Gastroesophageal sphincter (tissue), 4 donors: ENCODE results near the gene MYCBP2. TPM values are rescaled to one million over a fixed set of nuclear protein-coding genes. Genes with fewer than 3 reads are reported as not detected.

Experiments used
- ATAC-seq: fragments of 150-250 bp; one replicate; pipeline ENCODE4 v1.9.1; 2016; ENCODE audit warnings: mild to moderate bottlenecking, moderate library complexity
- H3K27ac ChIP-seq, 4 donors: fragments of 200-600 bp; sonication (generic) in 3 of 4; 1 replicate in 3 of 4; 2 replicates in 1 of 4; pipeline ENCODE4 v1.5.1; 2016 to 2019
- H3K27me3 ChIP-seq: fragments of 200-600 bp; sonication (generic); one replicate; pipeline ENCODE4 v1.5.1; 2019
- H3K36me3 ChIP-seq, 2 donors: fragments of 200-600 bp; sonication (generic); one replicate each; pipeline ENCODE4 v1.5.1; 2019; ENCODE audit warnings: control low read depth in 1 of 2
- H3K4me1 ChIP-seq, 3 donors: fragments of 200-600 bp; sonication (generic); 1 replicate in 2 of 3; 2 replicates in 1 of 3; pipeline ENCODE4 v1.5.1; 2016 to 2019; ENCODE audit warnings: control low read depth in 2 of 3
- H3K4me3 ChIP-seq, 2 donors: fragments of 200-600 bp; sonication (generic); one replicate each; pipeline ENCODE4 v1.5.1; 2019; ENCODE audit warnings: mild to moderate bottlenecking in 1 of 2, moderate library complexity in 1 of 2
- H3K9me3 ChIP-seq, 3 donors: fragments of 200-600 bp; sonication (generic); one replicate each; pipeline ENCODE4 v1.5.1; 2017 to 2019; ENCODE audit warnings: control low read depth in 2 of 3
- CTCF ChIP-seq, 4 experiments: fragments of 200-600 bp in 2 of 4; fragments of 450-650 bp in 2 of 4; sonication (generic) in 1 of 4; IDR thresholded peaks; one replicate each; pipeline ENCODE4 v1.5.1; 2017 to 2019; ENCODE audit warnings: antibody characterized with exemption in 4 of 4, mild to moderate bottlenecking in 2 of 4, moderate library complexity in 2 of 4
- EP300 ChIP-seq: sonication (generic); formaldehyde crosslinking; IDR thresholded peaks from one replicate; pipeline ENCODE4 v1.6.1; 2017; ENCODE audit warnings: antibody characterized with exemption, mild to moderate bottlenecking
- POLR2A ChIP-seq, 2 donors: fragments of 450-650 bp; IDR thresholded peaks; one replicate each; pipeline ENCODE4 v1.6.1; 2017; ENCODE audit warnings: antibody characterized with exemption in 2 of 2, mild to moderate bottlenecking in 2 of 2, moderate library complexity in 1 of 2
- POLR2AphosphoS5 ChIP-seq: sonication (generic); formaldehyde crosslinking; IDR thresholded peaks from one replicate; pipeline ENCODE4 v1.6.1; 2017; ENCODE audit warnings: antibody characterized with exemption
- WGBS, 2 donors: methylation state at CpG; one replicate each; pipeline ENCODE4 v1.1.5; 2018; ENCODE audit warnings: low coverage in 1 of 2; 5-methylcytosine and 5-hydroxymethylcytosine counted together
- total RNA-seq, 4 donors: library from RNA; depleted of rRNA; stranded (reverse); fragments of >200 nt; gene quantifications; one replicate each; pipeline ENCODE4 v1.1.0, GENCODE V29; 2016

Gene MYCBP2
- total RNA-seq, 4 donors from 2014 or later, result 116 to 148 (median 119) TPM

DNA sequence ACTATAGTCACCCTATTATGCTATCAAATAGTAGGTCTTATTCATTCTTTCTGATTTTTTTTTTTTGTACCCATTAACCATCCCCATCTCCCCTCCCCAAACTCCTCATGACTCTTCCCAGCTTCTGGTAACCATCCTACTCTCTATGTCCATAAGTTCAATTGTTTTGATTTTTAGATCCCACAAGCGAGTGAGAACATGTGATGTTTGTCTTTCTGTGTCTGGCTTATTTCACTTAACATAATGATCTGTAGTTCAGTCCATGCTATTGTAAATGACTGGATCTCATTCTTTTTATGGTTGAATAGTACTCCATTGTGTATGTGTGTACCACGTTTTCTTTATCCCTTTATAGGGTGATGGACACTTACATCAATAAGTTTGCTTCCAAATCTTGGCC, 4.5 kb upstream of the MYCBP2 start:
- Histone ChIP-seq H3K4me3 (no peak overlapping the region), H3K36me3 (no peaks in the 10 kb centered on the region), H3K27ac (no peak overlapping the region), H3K9me3 (no peaks in the 10 kb centered on the region), H3K4me1 (peaks cover 0 to 27% (median 0%) of the 10 kb centered on the region in 3 donors), H3K27me3 (no peaks in the 10 kb centered on the region)
- no peak for TF ChIP-seq POLR2AphosphoS5
- WGBS, 2 donors, result 80% methylated on average over 2 of the region's 2 CpGs
- ATAC-seq, result no peak

DNA sequence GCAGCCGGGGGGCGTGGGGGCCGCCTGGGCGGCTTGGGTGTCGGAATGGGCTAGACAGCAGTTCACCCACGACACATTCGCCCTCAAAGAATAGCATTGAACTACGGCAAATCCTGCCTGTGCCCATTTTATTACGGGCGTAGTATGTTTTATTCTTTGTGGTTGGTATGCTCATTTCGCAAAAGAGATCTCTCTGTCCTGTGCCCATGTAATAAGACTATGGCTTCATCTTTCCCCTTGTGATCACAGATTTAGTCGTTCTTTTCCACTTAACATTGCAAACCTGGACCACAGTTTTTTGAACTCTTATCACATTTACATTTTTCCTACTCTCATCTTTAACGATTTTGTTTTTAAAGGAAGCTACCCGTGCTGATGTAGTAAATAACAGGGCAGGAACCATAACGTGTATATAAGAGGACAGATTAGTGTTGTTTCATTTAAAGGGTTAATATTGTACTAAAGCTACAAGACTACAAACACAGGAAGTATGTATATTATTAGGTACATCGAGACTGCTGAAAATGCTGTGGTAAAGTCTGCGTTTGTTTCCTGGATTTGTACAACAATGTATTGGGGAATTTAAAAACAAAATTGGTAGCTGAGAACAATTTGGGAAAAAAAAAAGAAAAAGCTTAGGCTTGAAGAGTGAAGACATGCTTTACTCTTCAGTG, 3.2 kb upstream of the MYCBP2 start:
- no peak for ATAC-seq
- Histone ChIP-seq H3K27ac (peak overlapping the region; percentile 39 to 88 (median 85)), H3K27me3 (no peaks in the 10 kb centered on the region), H3K36me3 (no peaks in the 10 kb centered on the region), H3K4me3 (peak overlapping the region; percentile 54 to 84), H3K9me3 (no peaks in the 10 kb centered on the region), H3K4me1 (peaks cover 0 to 31% (median 0%) of the 10 kb centered on the region in 3 donors)
- TF ChIP-seq POLR2AphosphoS5 (no peak), POLR2A (IDR thresholded peaks at IDR 0.05) (no peak), EP300 (no peak), CTCF (IDR thresholded peaks at IDR 0.05) (no peak)
- WGBS, 2 donors, result 3 to 8% methylated on average over 10 to 12 of the region's 17 CpGs

- H3K27ac ChIP-seq, result peak overlapping the region; percentile 39 to 88 (median 85)
- no peaks in the 10 kb centered on the region for H3K36me3 ChIP-seq
- 1% methylated on average over 28 of the region's 46 CpGs; no CpG with 5 or more reads in 1 of the 2 donors for WGBS, 2 donors
- peaks cover 0 to 38% (median under 1%) of the 10 kb centered on the region in 3 donors for H3K4me1 ChIP-seq
- TF ChIP-seq POLR2A (IDR thresholded peaks at IDR 0.05), result peak in 1 of 2 donors; percentile 17
- peak in 1 of 4 experiments; percentile 37 for TF ChIP-seq CTCF (IDR thresholded peaks at IDR 0.05)
- TF ChIP-seq EP300, result no peak
- TF ChIP-seq POLR2AphosphoS5, result peak; percentile 58
- H3K4me3 ChIP-seq, result peak overlapping the region; percentile 54 to 84
- H3K9me3 ChIP-seq, result no peaks in the 10 kb centered on the region
- no peaks in the 10 kb centered on the region for H3K27me3 ChIP-seq
- peak; percentile 72 for ATAC-seq
Measured at GRCh38 chr13:77329133-77329910, 2.4 kb upstream of the MYCBP2 start.

DNA sequence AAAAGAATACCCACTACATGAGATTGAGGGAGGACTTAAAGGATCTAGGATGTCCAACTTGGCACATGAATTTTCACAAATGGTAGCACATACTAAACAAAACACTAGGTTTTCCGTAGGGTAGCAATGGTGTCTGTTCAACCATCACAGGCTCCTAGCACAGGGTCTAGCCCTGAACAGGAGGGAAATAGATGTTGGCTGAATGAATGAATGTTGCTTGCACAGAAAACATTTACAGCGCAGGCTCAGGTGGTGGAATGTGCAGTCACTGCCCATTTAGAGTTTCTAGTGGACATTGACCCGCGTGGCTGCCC, 1.9 kb upstream of the MYCBP2 start:
- Histone ChIP-seq H3K27ac (peak overlapping the region in 3 of 4 donors; percentile 84 to 88 (median 86)), H3K36me3 (no peaks in the 10 kb centered on the region), H3K4me3 (peak overlapping the region; percentile 54 to 84), H3K4me1 (peaks cover 0 to 43% (median 3%) of the 10 kb centered on the region in 3 donors), H3K27me3 (no peaks in the 10 kb centered on the region), H3K9me3 (no peaks in the 10 kb centered on the region)
- WGBS, 2 donors, result 0 to 4% methylated on average over 1 to 4 of the region's 4 CpGs
- TF ChIP-seq POLR2AphosphoS5 (no peak), EP300 (no peak), CTCF (IDR thresholded peaks at IDR 0.05) (no peak), POLR2A (IDR thresholded peaks at IDR 0.05) (no peak)
- no peak for ATAC-seq

DNA sequence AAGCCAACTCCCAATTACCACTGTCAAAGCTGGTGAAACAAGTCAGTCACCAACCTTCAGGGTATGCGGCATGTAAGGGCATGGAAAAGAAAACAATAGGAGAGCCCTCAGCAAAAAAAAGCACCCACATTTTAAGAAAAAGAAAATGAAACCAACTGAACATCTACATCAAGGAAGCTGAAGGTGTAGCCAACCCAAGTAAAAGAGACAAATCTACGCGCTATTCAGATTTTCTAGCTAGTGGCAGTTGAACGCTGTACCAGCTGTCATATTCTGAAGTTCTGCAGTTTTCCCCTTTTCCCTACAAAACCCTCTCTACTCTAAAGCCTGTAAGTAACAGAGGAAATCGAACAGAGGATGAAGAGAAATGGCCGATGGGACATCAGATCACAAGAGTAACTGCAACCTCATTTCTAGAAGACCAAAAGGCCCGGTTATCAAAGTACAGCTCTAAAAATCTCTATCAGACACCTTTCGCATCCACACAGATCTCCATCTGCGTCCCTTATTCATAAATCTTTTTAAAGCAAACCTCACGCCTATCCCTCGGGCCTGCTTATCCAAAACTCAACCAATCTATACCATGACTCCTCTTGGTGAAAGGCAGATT, 1.4 kb downstream of the MYCBP2 start:
- peak overlapping the region in 3 of 4 donors; percentile 91 to 94 (median 93) for H3K27ac ChIP-seq
- H3K9me3 ChIP-seq, result no peaks in the 10 kb centered on the region
- ATAC-seq, result no peak
- no peaks in the 10 kb centered on the region for H3K27me3 ChIP-seq
- H3K4me1 ChIP-seq, result peaks cover 2 to 75% (median 3%) of the 10 kb centered on the region in 3 donors
- TF ChIP-seq POLR2A (IDR thresholded peaks at IDR 0.05), result no peak
- TF ChIP-seq POLR2AphosphoS5, result no peak
- TF ChIP-seq EP300, result no peak
- no peak for TF ChIP-seq CTCF (IDR thresholded peaks at IDR 0.05)
- 14 to 21% methylated on average over 9 to 11 of the region's 11 CpGs for whole genome bisulfite sequencing, 2 donors
- H3K4me3 ChIP-seq, result peak overlapping the region; percentile 80 to 92
- no peaks in the 10 kb centered on the region for H3K36me3 ChIP-seq
